IMR-90 (cell line): ENCODE results near the gene COLGALT1. TPM values are rescaled to one million over a fixed set of nuclear protein-coding genes. Genes with fewer than 3 reads are reported as not detected.
"Not testable (repeated sequence)": the region's sequence is repeated elsewhere in the genome, so short reads cannot be mapped to it uniquely, and the experiment has no call there.

Experiments used
- ATAC-seq: fragments of 200-7000 bp; cut with Tn5 transposase; 2 replicates; pipeline ENCODE4 v1.9.1; 2020; ENCODE audit warnings: low read depth, mild to moderate bottlenecking, moderate library complexity
- BruUV-seq: library from RNA; stranded (reverse); fragments of 400-500 nt; replicated peaks from 2 replicates; lab custom pipeline; 2021; lab: Mats Ljungman, UMichigan
- CTCF ChIA-PET: fragments of 300-600 bp; formaldehyde crosslinking; extraction: SDS; loops from one replicate; lab custom pipeline; 2021; ENCODE audit warnings: antibody characterized with exemption; lab: Yijun Ruan, JAX
- POLR2A ChIA-PET: fragments of 300-600 bp; sonication (Branson Sonifier 250); formaldehyde crosslinking; loops from one replicate; lab custom pipeline; 2022; ENCODE audit warnings: antibody characterized with exemption; ENCODE audit not compliant: unreplicated experiment; lab: Charles Lee
- DNase-seq: peaks from one replicate; pipeline ENCODE4 v3.0.0; 2013
- H2AFZ ChIP-seq: replicated peaks from 2 replicates; pipeline ENCODE3; 2013; ENCODE audit warnings: low read length, mild to moderate bottlenecking; ENCODE audit not compliant: poor library complexity
- H2AK5ac ChIP-seq: 2 replicates; pipeline ENCODE4 v1.6.1; 2013; ENCODE audit warnings: low read depth, low read length, inconsistent platforms
- H2AK9ac ChIP-seq: replicated peaks from 2 replicates; pipeline ENCODE3; 2013; ENCODE audit warnings: mild to moderate bottlenecking, low read depth, low read length, moderate library complexity; ENCODE audit not compliant: poor library complexity
- H2BK120ac ChIP-seq: 2 replicates; pipeline ENCODE4 v1.6.1; 2013; ENCODE audit warnings: low read depth, low read length, inconsistent platforms
- H2BK15ac ChIP-seq: 3 replicates; pipeline ENCODE4 v1.6.1; 2013; ENCODE audit warnings: low read depth, low read length, inconsistent platforms
- H2BK20ac ChIP-seq: 2 replicates; pipeline ENCODE4 v1.6.1; 2013; ENCODE audit warnings: low read depth, mild to moderate bottlenecking, inconsistent platforms, low read length, moderate library complexity
- H2BK5ac ChIP-seq: 2 replicates; pipeline ENCODE4 v1.6.1; 2013; ENCODE audit warnings: mild to moderate bottlenecking, low read depth, low read length, inconsistent platforms; ENCODE audit not compliant: poor library complexity, severe bottlenecking
- H3K14ac ChIP-seq: replicated peaks from 2 replicates; pipeline ENCODE4 v1.6.1; 2013; ENCODE audit warnings: low read depth, low read length, inconsistent platforms
- H3K18ac ChIP-seq: 2 replicates; pipeline ENCODE4 v1.6.1; 2013; ENCODE audit warnings: low read depth, low read length, control low read depth
- H3K23ac ChIP-seq: 2 replicates; pipeline ENCODE4 v1.6.1; 2013; ENCODE audit warnings: low read depth, low read length, inconsistent platforms
- H3K27ac ChIP-seq: 2 replicates; pipeline ENCODE4 v1.5.1; 2013; ENCODE audit warnings: mild to moderate bottlenecking, control low read depth, low read length; ENCODE audit not compliant: insufficient read depth
- H3K27me3 ChIP-seq: 2 replicates; pipeline ENCODE4 v1.6.1; 2013; ENCODE audit warnings: low read length; ENCODE audit not compliant: control insufficient read depth, insufficient read depth
- H3K36me3 ChIP-seq: 2 replicates; pipeline ENCODE4 v1.6.1; 2013; ENCODE audit warnings: low read length, mixed read lengths; ENCODE audit not compliant: control insufficient read depth, insufficient read depth
- H3K4ac ChIP-seq: 2 replicates; pipeline ENCODE4 v1.6.1; 2013; ENCODE audit warnings: low read depth, low read length, inconsistent platforms
- H3K4me1 ChIP-seq: 2 replicates; pipeline ENCODE4 v1.6.1; 2013; ENCODE audit warnings: low read length, mixed read lengths; ENCODE audit not compliant: control insufficient read depth, insufficient read depth
- H3K4me2 ChIP-seq: 2 replicates; pipeline ENCODE4 v1.6.1; 2013; ENCODE audit warnings: low read depth, mild to moderate bottlenecking, control low read depth, low read length, moderate library complexity
- H3K4me3 ChIP-seq: 2 replicates; pipeline ENCODE4 v1.5.1; 2013; ENCODE audit warnings: low read depth, mild to moderate bottlenecking, control low read depth, low read length, moderate library complexity; ENCODE audit not compliant: insufficient read depth
- H3K56ac ChIP-seq: 2 replicates; pipeline ENCODE4 v1.6.1; 2013; ENCODE audit warnings: low read length, inconsistent platforms; ENCODE audit not compliant: insufficient read depth; ENCODE audit errors: extremely low read depth
- H3K79me1 ChIP-seq, 2 experiments: 2 replicates each; pipeline ENCODE4 v1.6.1; 2013; ENCODE audit warnings: low read length in 2 of 2, inconsistent platforms in 1 of 2, low read depth in 1 of 2
- H3K9ac ChIP-seq: 2 replicates; pipeline ENCODE4 v1.6.1; 2013; ENCODE audit warnings: low read depth, low read length, control low read depth
- H3K9me1 ChIP-seq: 2 replicates; pipeline ENCODE4 v1.6.1; 2013; ENCODE audit warnings: low read length, inconsistent platforms; ENCODE audit not compliant: insufficient read depth
- H3K9me3 ChIP-seq: 2 replicates; pipeline ENCODE4 v1.6.1; 2013; ENCODE audit warnings: low read length; ENCODE audit not compliant: control insufficient read depth, insufficient read depth
- H4K20me1 ChIP-seq: 2 replicates; pipeline ENCODE4 v1.6.1; 2013; ENCODE audit warnings: low read length, inconsistent platforms; ENCODE audit not compliant: insufficient read depth
- H4K5ac ChIP-seq: 2 replicates; pipeline ENCODE4 v1.6.1; 2013; ENCODE audit warnings: mild to moderate bottlenecking, low read depth, low read length, control low read depth
- H4K8ac ChIP-seq, 2 experiments: 2 replicates each; pipeline ENCODE4 v1.6.1; 2013; ENCODE audit warnings: low read depth in 2 of 2, low read length in 2 of 2, control low read depth in 1 of 2, inconsistent platforms in 1 of 2
- H4K91ac ChIP-seq: 2 replicates; pipeline ENCODE4 v1.6.1; 2013; ENCODE audit warnings: low read depth, low read length, inconsistent platforms; ENCODE audit not compliant: insufficient read depth
- WGBS, 2 experiments: methylation state at CpG; one replicate each; pipeline versions ENCODE4 v1.1.5 to v1.1.7; 2013; ENCODE audit warnings: missing lambda C conversion rate in 2 of 2; ENCODE audit not compliant: insufficient read length in 1 of 2; ENCODE audit errors: extremely low coverage in 2 of 2; 5-methylcytosine and 5-hydroxymethylcytosine counted together
- dilution Hi-C: fragments of 300-500 bp; cut with HindIII; formaldehyde crosslinking; loops from one replicate; pipeline ENCODE4 v1.14.3; 2018; ENCODE audit warnings: low sequenced_read_pairs; ENCODE audit not compliant: unreplicated experiment
- in situ Hi-C: fragments of 300-500 bp; cut with MboI; formaldehyde crosslinking; loops from 3 replicates; pipeline ENCODE4 v1.14.3; 2019; ENCODE audit warnings: low sequenced_read_pairs, inconsistent platforms, mixed read lengths
- intact Hi-C: fragments of 100-400 bp; cut with micrococcal nuclease; formaldehyde crosslinking; loops from 2 replicates; pipeline ENCODE4 v1.10.0; 2022
- polyA plus RNA-seq, 3 experiments: library from polyadenylated mRNA; depleted of rRNA; stranded (reverse); fragments of >200 nt; gene quantifications; 2 replicates each; pipeline ENCODE4 v1.2.3, GENCODE V29; 2012; ENCODE audit warnings: low replicate concordance in 1 of 3
- total RNA-seq: library from RNA; depleted of rRNA; stranded (reverse); fragments of >200 nt; gene quantifications from 2 replicates; pipeline ENCODE4 v1.2.3, GENCODE V29; 2012

COLGALT1 gene
- total and polyA plus RNA-seq, 2 of the 4 experiments (the other 2 are of a cell fraction) = 77.1 to 117 TPM

GRCh38 chr19:17570291-17570690 lies 14.8 kb downstream of the COLGALT1 start:
- WGBS, 2 experiments = no CpG with 5 or more reads among the region's 5 CpGs

More at GRCh38 chr19:17570291-17570690, 14.8 kb downstream of the COLGALT1 start:
- BruUV-seq, H2AFZ ChIP-seq, CTCF ChIA-PET, H2BK20ac ChIP-seq, in situ Hi-C loops, H3K27me3 ChIP-seq, H3K27ac ChIP-seq, H2BK5ac ChIP-seq, H2BK15ac ChIP-seq, dilution Hi-C loops, H3K14ac ChIP-seq, H4K8ac ChIP-seq, H2AK9ac ChIP-seq, H2AK5ac ChIP-seq, H4K5ac ChIP-seq, H3K23ac ChIP-seq, H4K91ac ChIP-seq, H3K9me1 ChIP-seq, H3K4me1 ChIP-seq, H4K20me1 ChIP-seq, DNase-seq, H3K18ac ChIP-seq, H3K4me3 ChIP-seq, intact Hi-C loops, H3K9me3 ChIP-seq, H3K4me2 ChIP-seq, H3K9ac ChIP-seq, H2BK120ac ChIP-seq, H3K4ac ChIP-seq, H3K56ac ChIP-seq, ATAC-seq: not testable (repeated sequence)
- Histone ChIP-seq H3K36me3 (peaks cover 43% of the 10 kb centered on the region), H3K79me1 (peaks cover 7 to 14% of the 10 kb centered on the region in 2 experiments)
- POLR2A ChIA-PET = interaction anchor here (0.6 kb wide), 1 partner anchor 212 kb away, joined by 5 read pairs; no protein-coding TSS in a partner anchor
